ENCODE measurements around the gene ERRFI1. TPM values are rescaled to one million over a fixed set of nuclear protein-coding genes. Genes with fewer than 3 reads are reported as not detected.

The ERRFI1 gene
- total and polyA plus RNA-seq, 2 of the 8 experiments (the other 6 are each of a cell fraction or from before 2014, with no cell fraction given) = 23.4 to 46.1 TPM

DNA sequence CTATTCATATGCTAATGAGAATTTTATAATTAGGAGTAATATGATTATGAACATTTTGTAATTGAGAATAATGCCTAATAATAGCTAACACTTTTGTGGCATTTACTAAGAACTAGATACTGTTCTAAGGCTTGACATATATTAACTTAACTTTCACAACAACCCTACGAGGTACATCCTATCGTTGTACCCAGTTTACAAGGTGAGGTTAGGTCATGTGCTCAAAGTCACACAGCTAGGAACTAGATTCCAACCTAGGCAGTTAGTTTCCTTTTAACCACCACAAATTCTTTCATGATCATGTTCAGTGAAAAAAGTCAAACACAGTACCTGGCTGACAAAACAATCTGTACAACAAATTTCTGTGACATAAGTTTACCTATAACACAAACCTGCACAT is 13.0 kb upstream of the ERRFI1 start:
- H3K4me2 ChIP-seq (ENCODE audit: insufficient read depth in 1 of 2, low read depth in 2 of 2, low read length in 2 of 2) = no peak overlapping the region
- CTCF ChIA-PET (ENCODE audit: partially characterized antibody) = interaction anchor here (1.2 kb wide), 1 partner anchor 275 kb away, joined by 5 read pairs; no protein-coding TSS in a partner anchor

More for the DNA sequence above, 13.0 kb upstream of the ERRFI1 start:
- TF ChIP-seq SIX5 (IDR thresholded peaks at IDR 0.05; ENCODE audit: low read depth, low read length) (no peak), PHF8 (conservative IDR thresholded peaks at IDR 0.05; ENCODE audit: low read depth, low read length) (no peak), GABPA (IDR thresholded peaks at IDR 0.05; ENCODE audit: borderline replicate concordance, insufficient read depth, low read length) (no peak)
- TF ChIP-seq, protein P1, sequence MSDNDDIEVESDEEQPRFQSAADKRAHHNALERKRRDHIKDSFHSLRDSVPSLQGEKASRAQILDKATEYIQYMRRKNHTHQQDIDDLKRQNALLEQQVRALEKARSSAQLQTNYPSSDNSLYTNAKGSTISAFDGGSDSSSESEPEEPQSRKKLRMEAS (IDR thresholded peaks at IDR 0.05) = no peak
- no peak overlapping the region for H2AK5ac ChIP-seq (ENCODE audit: low read depth, low read length)
- no peak overlapping the region for H2BK5ac ChIP-seq (ENCODE audit: low read depth, low read length)
- FAIRE-seq (no peak), DNase-seq (ENCODE audit: low read depth in 1 of 2, low spot score in 2 of 2) (no peak)
- H3K23me2 ChIP-seq (ENCODE audit: low read depth, low read length) = no peaks in the 10 kb centered on the region; the same call in 1 of the 2 replicates
- POLR2A ChIA-PET (ENCODE audit: partially characterized antibody) = interaction anchor here (0.9 kb wide), 1 partner anchor 308 kb away, joined by 3 read pairs; no protein-coding TSS in a partner anchor
- WGBS, 2 experiments (ENCODE audit: extremely low coverage in 1 of 2, insufficient coverage in 1 of 2, insufficient read length in 1 of 2, insufficient replicate concordance in 2 of 2, low coverage in 1 of 2, low lambda C conversion rate in 2 of 2, missing lambda C conversion rate in 1 of 2) = 89% methylated on average over 2 of the region's 2 CpGs; no CpG with 5 or more reads in 1 of the 2 experiments
- peaks cover 3 to 6% of the 10 kb centered on the region in 2 experiments; a peak in 1 of 4 replicates for H3K9me3 ChIP-seq (ENCODE audit: insufficient read depth in 2 of 2, low read depth in 1 of 2, low read length in 1 of 2)
- H3K14ac ChIP-seq (ENCODE audit: insufficient read length) = no peak overlapping the region
- no peak overlapping the region for H4K5ac ChIP-seq (ENCODE audit: insufficient read length, low read depth, low read length)
- no peak overlapping the region for H2BK20ac ChIP-seq (ENCODE audit: low read length)
- no peak overlapping the region for H2BK15ac ChIP-seq (ENCODE audit: low read length)
- H2BK12ac ChIP-seq (ENCODE audit: low read depth, low read length) = no peak overlapping the region
- H3K27me3 ChIP-seq (replicated peaks in 1 of 4; ENCODE audit: control insufficient read depth in 3 of 4, extremely low read depth in 1 of 4, insufficient read depth in 3 of 4, low read length in 3 of 4) = no peaks in the 10 kb centered on the region
- no peaks in the 10 kb centered on the region for H3K36me3 ChIP-seq (ENCODE audit: control insufficient read depth in 2 of 4, insufficient read depth in 4 of 4, low read length in 3 of 4)
- H3K27ac ChIP-seq (ENCODE audit: low read depth, low read length) = no peak overlapping the region
- no peak overlapping the region for H4K8ac ChIP-seq (ENCODE audit: extremely low read depth, insufficient read depth, low read length)
- H4K91ac ChIP-seq (replicated peaks; ENCODE audit: insufficient read length, low read length) = no peak overlapping the region
- H3K56ac ChIP-seq (replicated peaks; ENCODE audit: insufficient read length, low read depth, low read length) = no peak overlapping the region
- no peaks in the 10 kb centered on the region for H3K79me1 ChIP-seq (ENCODE audit: low read depth, low read length)
- H3K9ac ChIP-seq (replicated peaks in 1 of 4; ENCODE audit: extremely low read depth in 1 of 4, low read depth in 3 of 4, low read length in 3 of 4) = no peak overlapping the region
- H2BK120ac ChIP-seq (replicated peaks; ENCODE audit: low read depth, low read length) = no peak overlapping the region
- H3K4ac ChIP-seq (replicated peaks; ENCODE audit: insufficient read length, low read depth, low read length) = no peak overlapping the region
- H3K18ac ChIP-seq (ENCODE audit: extremely low read depth, low read length) = no peak overlapping the region
- H3K4me3 ChIP-seq (ENCODE audit: extremely low read depth in 1 of 4, insufficient read depth in 2 of 4, low read depth in 3 of 4, low read length in 4 of 4) = no peak overlapping the region
- H3K23ac ChIP-seq (ENCODE audit: insufficient read length) = no peak overlapping the region
- no peaks in the 10 kb centered on the region for H4K20me1 ChIP-seq (replicated peaks in 1 of 2; ENCODE audit: control insufficient read depth in 1 of 2, insufficient read depth in 2 of 2, low read length in 2 of 2)
- H2AFZ ChIP-seq (ENCODE audit: low read length) = no peak overlapping the region
- H3K79me2 ChIP-seq (ENCODE audit: control insufficient read depth in 1 of 2, insufficient read depth in 2 of 2, low read length in 2 of 2) = no peaks in the 10 kb centered on the region
- no peaks in the 10 kb centered on the region for H3K4me1 ChIP-seq (replicated peaks in 1 of 4; ENCODE audit: control insufficient read depth in 3 of 4, insufficient read depth in 4 of 4, low read length in 3 of 4)

Data from H1 (cell line).